Hepatocyte (in vitro differentiated cells): ENCODE measurements around the gene RAB11B. TPM values are rescaled to one million over a fixed set of nuclear protein-coding genes. Genes with fewer than 3 reads are reported as not detected.

Experiments used
- DNase-seq: peaks from one replicate; pipeline ENCODE4 v3.0.0-alpha.2; 2016; ENCODE audit warnings: low spot score
- H2AFZ ChIP-seq: fragments of 200-600 bp; sonication (generic); 2 replicates; pipeline ENCODE4 v1.6.0; 2016; ENCODE audit warnings: antibody characterized with exemption, mild to moderate bottlenecking
- H3K27ac ChIP-seq: fragments of 200-600 bp; sonication (generic); 2 replicates; pipeline ENCODE4 v1.5.1; 2016; ENCODE audit warnings: mild to moderate bottlenecking
- H3K27me3 ChIP-seq: fragments of 200-600 bp; sonication (generic); 2 replicates; pipeline ENCODE4 v1.6.1; 2016
- H3K36me3 ChIP-seq: fragments of 200-600 bp; sonication (generic); replicated peaks from 2 replicates; pipeline ENCODE4 v1.5.1; 2016; ENCODE audit warnings: low read depth; ENCODE audit not compliant: insufficient read depth
- H3K4me1 ChIP-seq: fragments of 200-600 bp; sonication (generic); 2 replicates; pipeline ENCODE4 v1.5.1; 2016; ENCODE audit warnings: mild to moderate bottlenecking, moderate library complexity; ENCODE audit not compliant: insufficient read depth
- H3K4me2 ChIP-seq: fragments of 200-600 bp; sonication (generic); 2 replicates; pipeline ENCODE4 v1.6.0; 2016
- H3K4me3 ChIP-seq: fragments of 200-600 bp; sonication (generic); 2 replicates; pipeline ENCODE4 v1.5.1; 2016; ENCODE audit warnings: mild to moderate bottlenecking
- H3K79me2 ChIP-seq: fragments of 200-600 bp; sonication (generic); 2 replicates; pipeline ENCODE4 v1.6.0; 2017; ENCODE audit warnings: mild to moderate bottlenecking
- H3K9me2 ChIP-seq: fragments of 200-600 bp; sonication (generic); replicated peaks from 2 replicates; pipeline ENCODE4 v1.6.0; 2017; ENCODE audit warnings: mild to moderate bottlenecking; ENCODE audit not compliant: insufficient read depth
- H3K9me3 ChIP-seq: fragments of 200-600 bp; sonication (generic); 2 replicates; pipeline ENCODE4 v1.5.1; 2016; ENCODE audit warnings: low read depth, mild to moderate bottlenecking
- H4K20me1 ChIP-seq: fragments of 200-600 bp; sonication (generic); 2 replicates; pipeline ENCODE4 v1.6.0; 2016; ENCODE audit warnings: mild to moderate bottlenecking; ENCODE audit not compliant: insufficient read depth, poor library complexity, severe bottlenecking
- CTCF ChIP-seq: fragments of 200-600 bp; sonication (generic); IDR thresholded peaks from 2 replicates; pipeline ENCODE4 v1.5.1; 2016; ENCODE audit warnings: antibody characterized with exemption, mild to moderate bottlenecking; ENCODE audit not compliant: poor library complexity
- EZH2 ChIP-seq: fragments of 200-600 bp; sonication (generic); IDR thresholded peaks from 2 replicates; pipeline ENCODE4 v1.6.1; 2016; ENCODE audit warnings: antibody characterized with exemption, mild to moderate bottlenecking, borderline replicate concordance
- EZH2phosphoT487 ChIP-seq: fragments of 200-600 bp; sonication (generic); IDR thresholded peaks from one replicate; pipeline ENCODE4 v1.6.1; 2018; ENCODE audit warnings: antibody characterized with exemption, mild to moderate bottlenecking, low read depth, moderate library complexity; ENCODE audit not compliant: unreplicated experiment, severe bottlenecking
- WGBS: methylation state at CpG from one replicate; pipeline ENCODE4 v1.1.6; 2016; ENCODE audit warnings: low lambda C conversion rate; ENCODE audit errors: missing lambda C conversion rate; 5-methylcytosine and 5-hydroxymethylcytosine counted together
- polyA plus RNA-seq: library from polyadenylated mRNA; unstranded; fragments of >200 nt; fragmentation: Nextera tagmentation; extraction: Ambion mirVana; gene quantifications from 2 replicates; pipeline ENCODE4 v1.2.1, GENCODE V29; 2016
- total RNA-seq: library from RNA; depleted of rRNA; stranded (reverse); fragments of >200 nt; gene quantifications from 2 replicates; pipeline ENCODE4 v1.2.3, GENCODE V29; 2014

RAB11B gene
- total and polyA plus RNA-seq, 2 experiments from 2014 or later: 47.1 to 174 TPM

GRCh38 chr19:8429826-8430225 lies 39.7 kb downstream of the RAB11B start:
- no peaks in the 10 kb centered on the region for H3K36me3 ChIP-seq
- WGBS: 95% methylated on average over 6 of the region's 6 CpGs
- no peak overlapping the region for H3K27ac ChIP-seq

GRCh38 chr19:8430650-8431049 lies 40.5 kb downstream of the RAB11B start:
- TF ChIP-seq EZH2: no peak
- TF ChIP-seq CTCF: no peak
- TF ChIP-seq EZH2phosphoT487: no peak
- no peak for DNase-seq
- Histone ChIP-seq H3K9me3 (no peaks in the 10 kb centered on the region), H3K27me3 (no peaks in the 10 kb centered on the region), H3K79me2 (no peaks in the 10 kb centered on the region), H4K20me1 (no peaks in the 10 kb centered on the region), H3K4me2 (no peak overlapping the region), H3K9me2 (no peaks in the 10 kb centered on the region), H2AFZ (no peak overlapping the region), H3K36me3 (no peaks in the 10 kb centered on the region), H3K4me3 (no peak overlapping the region), H3K27ac (no peak overlapping the region), H3K4me1 (no peaks in the 10 kb centered on the region)
- WGBS: 95% methylated on average over 19 of the region's 20 CpGs

More at GRCh38 chr19:8429826-8430225, 39.7 kb downstream of the RAB11B start:
- no peaks in the 10 kb centered on the region for H3K4me1 ChIP-seq
- H2AFZ ChIP-seq: no peak overlapping the region
- TF ChIP-seq EZH2 (no peak), CTCF (no peak), EZH2phosphoT487 (no peak)
- H3K79me2 ChIP-seq: no peaks in the 10 kb centered on the region
- no peaks in the 10 kb centered on the region for H4K20me1 ChIP-seq
- H3K4me3 ChIP-seq: no peak overlapping the region
- no peaks in the 10 kb centered on the region for H3K9me3 ChIP-seq
- DNase-seq: no peak
- no peaks in the 10 kb centered on the region for H3K9me2 ChIP-seq
- H3K4me2 ChIP-seq: no peak overlapping the region
- no peaks in the 10 kb centered on the region for H3K27me3 ChIP-seq

- no peak overlapping the region for H3K4me3 ChIP-seq
- H2AFZ ChIP-seq: no peak overlapping the region
- 96% methylated on average over 12 of the region's 12 CpGs for WGBS
- H3K27ac ChIP-seq: no peak overlapping the region
- no peaks in the 10 kb centered on the region for H3K27me3 ChIP-seq
- no peaks in the 10 kb centered on the region for H3K9me3 ChIP-seq
- TF ChIP-seq CTCF (no peak), EZH2phosphoT487 (no peak), EZH2 (no peak)
- no peak for DNase-seq
- no peaks in the 10 kb centered on the region for H3K4me1 ChIP-seq
- no peaks in the 10 kb centered on the region for H3K9me2 ChIP-seq
- no peaks in the 10 kb centered on the region for H4K20me1 ChIP-seq
- H3K36me3 ChIP-seq: no peaks in the 10 kb centered on the region
- H3K4me2 ChIP-seq: no peak overlapping the region
- no peaks in the 10 kb centered on the region for H3K79me2 ChIP-seq
These were observed 48.1 kb downstream of the RAB11B start for GRCh38 chr19:8438236-8438635.
